Activated B cell treated with CpG ODN at 0.5 μM for 24 hours (primary cell): Measurements from ENCODE around the gene TTC34. TPM values are rescaled to one million over a fixed set of nuclear protein-coding genes. Genes with fewer than 3 reads are reported as not detected.

Source experiments
- ATAC-seq: fragments of 200-7000 bp; cut with Tn5 transposase; one replicate; pipeline ENCODE4 v1.10.0; 2021; ENCODE audit warnings: low read depth, mild to moderate bottlenecking, moderate library complexity
- CTCF ChIA-PET: fragments of 350-600 bp; sonication (Branson Sonifier 250); formaldehyde crosslinking; loops from one replicate; lab custom pipeline; 2021; ENCODE audit warnings: antibody characterized with exemption; lab: Charles Lee
- POLR2A ChIA-PET: fragments of 350-600 bp; sonication (Branson Sonifier 250); formaldehyde crosslinking; loops from one replicate; lab custom pipeline; 2021; ENCODE audit warnings: antibody characterized with exemption; lab: Charles Lee
- DNase-seq: peaks from one replicate; pipeline ENCODE4 v3.0.0; 2022
- H3K27ac Mint-ChIP-seq: one replicate; pipeline ENCODE4 v1.8.0; 2020; ENCODE audit warnings: mixed read lengths
- H3K27me3 Mint-ChIP-seq: one replicate; pipeline ENCODE4 v1.8.0; 2021; ENCODE audit warnings: mixed read lengths
- H3K36me3 Mint-ChIP-seq: one replicate; pipeline ENCODE4 v1.8.0; 2021; ENCODE audit warnings: low read depth, mixed read lengths
- H3K4me1 Mint-ChIP-seq: one replicate; pipeline ENCODE4 v1.8.0; 2021; ENCODE audit warnings: mixed read lengths
- H3K4me3 Mint-ChIP-seq: one replicate; pipeline ENCODE4 v1.8.0; 2020; ENCODE audit warnings: mild to moderate bottlenecking, mixed read lengths
- H3K9me3 Mint-ChIP-seq: one replicate; pipeline ENCODE4 v1.8.0; 2020; ENCODE audit warnings: mixed read lengths
- intact Hi-C: fragments of 100-400 bp; cut with micrococcal nuclease; formaldehyde crosslinking; loops from one replicate; pipeline ENCODE4 v1.15.1; 2024
- total RNA-seq: library from RNA; stranded (reverse); gene quantifications from 2 replicates; pipeline ENCODE4 v1.2.3, GENCODE V29; 2022
- TF ChIP-seq, protein P1 (sequence below): fragments of 200-600 bp; IDR thresholded peaks from one replicate; pipeline ENCODE4 v1.8.0; 2022; ENCODE audit warnings: antibody characterized with exemption, mild to moderate bottlenecking

TTC34 gene, protein sequence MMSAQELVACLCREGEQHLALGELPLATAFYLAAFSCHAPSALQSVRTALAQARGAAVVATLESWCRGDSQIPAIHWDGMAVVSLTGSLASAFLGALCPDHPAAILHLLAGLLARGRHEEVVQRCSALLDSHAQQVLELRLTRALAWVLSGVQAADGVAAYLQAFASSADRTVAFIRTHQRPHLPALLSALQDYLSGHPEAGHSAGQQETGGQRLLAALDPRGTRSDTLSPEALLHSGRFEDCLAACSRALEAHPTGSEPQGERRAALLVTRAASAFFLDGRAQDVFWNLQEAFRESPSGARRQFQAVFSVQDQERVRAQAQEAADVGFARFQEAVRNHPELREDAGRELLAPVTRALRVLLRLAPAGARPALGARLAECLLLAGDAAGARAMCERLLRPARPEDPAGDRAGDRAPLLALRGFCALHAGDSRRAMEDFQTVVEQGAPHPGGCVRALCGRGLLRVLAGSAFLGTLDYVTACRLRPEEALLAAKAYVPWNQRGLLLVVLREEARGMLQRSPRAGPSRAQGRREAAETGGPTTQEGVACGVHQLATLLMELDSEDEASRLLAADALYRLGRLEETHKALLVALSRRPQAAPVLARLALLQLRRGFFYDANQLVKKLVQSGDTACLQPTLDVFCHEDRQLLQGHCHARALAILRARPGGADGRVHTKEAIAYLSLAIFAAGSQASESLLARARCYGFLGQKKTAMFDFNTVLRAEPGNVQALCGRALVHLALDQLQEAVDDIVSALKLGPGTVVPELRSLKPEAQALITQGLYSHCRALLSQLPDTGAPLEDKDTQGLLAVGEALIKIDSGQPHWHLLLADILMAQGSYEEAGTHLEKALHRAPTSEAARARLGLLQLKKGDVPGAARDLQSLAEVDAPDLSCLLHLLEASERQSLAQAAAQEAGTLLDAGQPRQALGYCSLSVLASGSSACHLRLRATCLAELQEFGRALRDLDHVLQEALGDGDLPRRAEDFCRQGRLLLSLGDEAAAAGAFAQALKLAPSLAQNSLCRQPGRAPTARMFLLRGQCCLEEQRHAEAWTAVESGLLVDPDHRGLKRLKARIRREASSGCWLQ
- 3.6 and 4.5 TPM in 2 replicates for total RNA-seq

DNA sequence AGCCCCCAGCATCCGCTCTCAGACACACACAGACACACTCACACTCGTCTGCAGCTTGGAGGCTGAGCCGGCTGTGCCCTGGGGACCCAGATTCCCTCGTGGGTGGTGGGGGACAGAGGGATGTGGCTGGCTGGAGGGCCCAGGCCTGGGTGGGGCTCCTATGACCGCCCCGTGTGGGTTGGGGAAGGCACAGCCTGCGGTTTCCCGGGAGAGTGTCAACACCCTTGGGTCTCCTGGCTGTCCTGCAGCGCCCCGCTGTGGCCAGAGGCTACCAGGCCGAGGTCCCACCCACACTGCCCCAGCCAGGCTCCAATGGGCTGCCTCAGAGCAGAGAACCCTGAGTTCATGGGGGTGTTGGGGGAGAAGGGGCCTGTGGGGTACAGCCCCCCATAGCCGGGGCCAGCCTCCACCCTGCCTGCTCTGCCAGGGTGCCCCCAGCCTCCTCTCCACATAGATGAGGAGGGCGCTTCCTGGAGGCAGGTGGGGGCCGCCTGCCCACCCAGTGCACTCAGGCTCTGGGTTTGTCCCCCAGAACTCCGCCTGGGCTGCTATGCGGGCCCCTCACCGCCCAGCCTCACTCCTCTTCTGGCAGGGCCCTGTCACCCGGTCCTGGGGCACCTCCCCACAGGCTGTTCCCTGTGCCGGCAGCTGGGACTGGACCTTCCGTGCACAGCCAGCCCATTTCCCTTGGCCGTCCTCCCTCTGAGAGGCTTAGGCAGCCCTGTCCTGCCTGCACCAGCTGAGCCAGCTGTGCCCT, at the start of gene TTC34:
Gene TTC34, minus strand, starts transcription at position 159 of the 757 bp plus-strand sequence. CDS start 866 bp downstream, outside the sequence.
- Mint-ChIP-seq H3K4me3 (no peak within 1 kb of the TSS), H3K36me3 (no peaks in the 10 kb centered on the region), H3K4me1 (no peaks in the 10 kb centered on the region), H3K9me3 (no peaks in the 10 kb centered on the region), H3K27me3 (no peaks in the 10 kb centered on the region), H3K27ac (no peak within 1 kb of the TSS)
- no peak for DNase-seq
- ChIA-PET POLR2A (no interaction called here), CTCF (no interaction called here)
- ATAC-seq = peak; percentile 52
- intact Hi-C loops = no loop called here
- TF ChIP-seq, protein P1, sequence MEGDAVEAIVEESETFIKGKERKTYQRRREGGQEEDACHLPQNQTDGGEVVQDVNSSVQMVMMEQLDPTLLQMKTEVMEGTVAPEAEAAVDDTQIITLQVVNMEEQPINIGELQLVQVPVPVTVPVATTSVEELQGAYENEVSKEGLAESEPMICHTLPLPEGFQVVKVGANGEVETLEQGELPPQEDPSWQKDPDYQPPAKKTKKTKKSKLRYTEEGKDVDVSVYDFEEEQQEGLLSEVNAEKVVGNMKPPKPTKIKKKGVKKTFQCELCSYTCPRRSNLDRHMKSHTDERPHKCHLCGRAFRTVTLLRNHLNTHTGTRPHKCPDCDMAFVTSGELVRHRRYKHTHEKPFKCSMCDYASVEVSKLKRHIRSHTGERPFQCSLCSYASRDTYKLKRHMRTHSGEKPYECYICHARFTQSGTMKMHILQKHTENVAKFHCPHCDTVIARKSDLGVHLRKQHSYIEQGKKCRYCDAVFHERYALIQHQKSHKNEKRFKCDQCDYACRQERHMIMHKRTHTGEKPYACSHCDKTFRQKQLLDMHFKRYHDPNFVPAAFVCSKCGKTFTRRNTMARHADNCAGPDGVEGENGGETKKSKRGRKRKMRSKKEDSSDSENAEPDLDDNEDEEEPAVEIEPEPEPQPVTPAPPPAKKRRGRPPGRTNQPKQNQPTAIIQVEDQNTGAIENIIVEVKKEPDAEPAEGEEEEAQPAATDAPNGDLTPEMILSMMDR = no peak

DNA sequence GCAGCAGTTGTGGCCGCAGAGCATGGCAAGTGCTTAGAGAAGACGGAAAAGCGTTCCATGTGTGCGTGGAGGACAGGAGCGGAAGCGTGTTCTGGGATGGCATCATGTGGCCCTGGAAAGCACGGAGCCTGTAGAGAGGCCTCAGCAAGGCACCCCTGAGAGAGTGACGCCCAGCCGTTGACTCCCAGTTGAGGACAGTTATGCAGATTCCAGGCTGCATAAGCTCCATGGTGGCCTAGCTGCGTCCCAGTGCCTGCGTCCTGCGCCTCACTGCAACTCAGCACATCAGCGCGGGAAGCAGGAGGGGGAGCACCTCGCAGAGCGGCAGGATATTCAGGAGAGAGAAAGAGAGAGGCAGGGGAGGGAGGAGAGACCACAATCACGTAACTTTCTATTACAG, 49.0 kb upstream of the TTC34 start:
- ChIA-PET CTCF (no interaction called here), POLR2A (no interaction called here)
- intact Hi-C loops = no loop called here
- H3K4me1 Mint-ChIP-seq = no peaks in the 10 kb centered on the region
- TF ChIP-seq, protein P1 = no peak
- H3K27ac Mint-ChIP-seq = no peak overlapping the region
- peaks cover 11% of the 10 kb centered on the region for H3K27me3 Mint-ChIP-seq
- ATAC-seq = no peak
- no peak overlapping the region for H3K4me3 Mint-ChIP-seq
- no peak for DNase-seq
- H3K36me3 Mint-ChIP-seq = no peaks in the 10 kb centered on the region
- H3K9me3 Mint-ChIP-seq = no peaks in the 10 kb centered on the region

DNA sequence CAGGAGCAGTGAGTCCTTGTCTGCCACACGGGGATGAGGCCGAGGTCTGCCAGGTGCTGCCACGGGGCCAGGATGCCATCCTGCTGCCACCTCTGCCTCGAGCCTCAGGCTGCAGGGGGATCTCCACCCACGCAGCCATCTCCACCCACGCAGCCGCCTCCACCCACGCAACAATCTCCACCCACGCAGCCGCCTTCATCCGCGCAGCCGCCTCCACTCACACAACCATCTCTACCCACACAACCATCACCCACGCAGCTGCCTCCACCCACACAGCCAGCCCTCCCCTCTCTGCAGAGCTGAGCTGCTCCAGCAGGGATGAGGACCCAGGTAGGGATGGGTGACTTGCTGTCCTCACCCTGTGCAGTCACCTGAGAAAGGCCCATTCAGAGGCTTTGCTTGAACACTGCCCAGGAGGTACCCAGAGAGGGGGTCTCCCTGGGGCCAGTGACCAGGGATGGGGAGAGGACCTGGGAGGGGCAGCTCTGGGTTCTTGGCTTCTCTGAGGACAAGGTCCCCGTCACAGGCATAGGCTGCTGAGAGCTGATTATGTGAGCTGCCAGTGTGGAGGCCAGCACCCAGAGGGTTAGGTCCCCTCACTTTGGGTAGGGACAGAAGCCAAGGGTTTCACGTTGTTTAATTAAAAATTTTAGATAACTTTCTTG, 46.6 kb upstream of the TTC34 start:
- Mint-ChIP-seq H3K27me3 (peaks cover 22% of the 10 kb centered on the region), H3K4me1 (no peaks in the 10 kb centered on the region), H3K27ac (no peak overlapping the region), H3K9me3 (peaks cover 5% of the 10 kb centered on the region), H3K4me3 (no peak overlapping the region), H3K36me3 (no peaks in the 10 kb centered on the region)
- intact Hi-C loops = no loop called here
- CTCF ChIA-PET = no interaction called here
- TF ChIP-seq, protein P1 = no peak
- DNase-seq = no peak
- POLR2A ChIA-PET = no interaction called here
- ATAC-seq = no peak

DNA sequence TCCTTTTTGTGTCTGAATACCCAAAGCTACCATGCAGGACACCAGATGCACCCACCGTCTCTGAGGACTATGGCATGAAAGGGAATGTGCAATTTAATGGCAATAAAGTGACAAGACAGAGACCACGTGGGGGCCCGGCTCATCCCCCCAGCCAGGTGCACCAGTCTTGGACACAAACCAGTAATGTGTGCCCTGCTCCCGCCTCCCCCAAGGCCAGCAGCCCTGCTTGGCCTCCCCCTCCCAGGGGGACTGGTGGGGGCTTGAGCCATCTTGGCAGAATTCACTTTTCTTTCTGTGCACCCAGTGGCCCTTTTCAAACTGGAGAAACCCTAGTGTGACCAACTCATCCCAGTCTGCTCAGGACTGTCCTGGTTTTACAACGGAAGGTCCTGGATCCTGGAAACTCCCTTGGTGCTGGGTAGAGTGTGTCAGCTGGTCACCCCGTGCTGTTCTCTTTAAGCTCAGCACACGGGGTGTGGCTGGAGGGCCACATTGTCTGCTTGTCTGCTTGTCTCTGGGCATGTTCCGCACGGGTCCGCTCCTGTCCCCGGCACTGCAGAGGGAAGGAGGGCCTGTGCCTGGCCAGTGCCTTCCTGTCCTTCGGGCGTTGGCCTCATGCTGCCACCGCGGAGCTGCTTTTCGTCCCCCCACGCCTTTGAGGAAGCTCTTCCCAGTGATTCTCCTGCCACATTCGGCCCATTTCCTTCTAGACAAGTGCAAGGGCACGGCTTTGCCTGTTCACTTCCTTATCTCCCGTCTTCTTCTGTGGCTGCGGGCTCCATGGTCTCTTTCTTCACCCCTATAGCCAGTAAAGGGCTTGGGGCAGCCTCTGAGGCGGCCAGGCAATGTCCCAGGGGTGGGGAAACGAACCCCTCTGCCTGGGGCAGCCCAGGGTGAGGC, 45.8 kb upstream of the TTC34 start:
- H3K27me3 Mint-ChIP-seq = peaks cover 22% of the 10 kb centered on the region
- H3K4me1 Mint-ChIP-seq = no peaks in the 10 kb centered on the region
- CTCF ChIA-PET = no interaction called here
- H3K9me3 Mint-ChIP-seq = peaks cover 5% of the 10 kb centered on the region
- TF ChIP-seq, protein P1 = no peak
- POLR2A ChIA-PET = no interaction called here
- DNase-seq = no peak
- no peaks in the 10 kb centered on the region for H3K36me3 Mint-ChIP-seq
- intact Hi-C loops = no loop called here
- no peak overlapping the region for H3K4me3 Mint-ChIP-seq
- H3K27ac Mint-ChIP-seq = no peak overlapping the region
- ATAC-seq = no peak
